ENCODE data around the gene ZNF408.

ZNF408 gene

GRCh38 chr11:46727952-46728658, 27.3 kb downstream of the ZNF408 start:
- DNase-seq (ENCODE audit: low spot score): no peak

DNA sequence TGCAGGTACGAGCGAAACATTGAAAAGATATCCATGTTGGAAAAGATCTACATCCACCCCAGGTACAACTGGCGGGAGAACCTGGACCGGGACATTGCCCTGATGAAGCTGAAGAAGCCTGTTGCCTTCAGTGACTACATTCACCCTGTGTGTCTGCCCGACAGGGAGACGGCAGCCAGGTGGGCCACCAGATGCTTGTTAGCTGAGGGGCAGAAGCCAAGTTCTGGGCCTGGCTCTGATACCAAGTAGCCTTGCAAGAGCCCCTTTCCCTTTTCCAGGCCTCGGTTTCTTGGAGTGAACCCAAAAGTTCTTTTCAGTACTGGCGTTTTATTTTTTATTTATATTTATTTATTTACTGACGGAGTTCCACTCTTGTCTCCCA, 27.8 kb downstream of the ZNF408 start:
- DNase-seq (ENCODE audit: low spot score): no peak

DNA sequence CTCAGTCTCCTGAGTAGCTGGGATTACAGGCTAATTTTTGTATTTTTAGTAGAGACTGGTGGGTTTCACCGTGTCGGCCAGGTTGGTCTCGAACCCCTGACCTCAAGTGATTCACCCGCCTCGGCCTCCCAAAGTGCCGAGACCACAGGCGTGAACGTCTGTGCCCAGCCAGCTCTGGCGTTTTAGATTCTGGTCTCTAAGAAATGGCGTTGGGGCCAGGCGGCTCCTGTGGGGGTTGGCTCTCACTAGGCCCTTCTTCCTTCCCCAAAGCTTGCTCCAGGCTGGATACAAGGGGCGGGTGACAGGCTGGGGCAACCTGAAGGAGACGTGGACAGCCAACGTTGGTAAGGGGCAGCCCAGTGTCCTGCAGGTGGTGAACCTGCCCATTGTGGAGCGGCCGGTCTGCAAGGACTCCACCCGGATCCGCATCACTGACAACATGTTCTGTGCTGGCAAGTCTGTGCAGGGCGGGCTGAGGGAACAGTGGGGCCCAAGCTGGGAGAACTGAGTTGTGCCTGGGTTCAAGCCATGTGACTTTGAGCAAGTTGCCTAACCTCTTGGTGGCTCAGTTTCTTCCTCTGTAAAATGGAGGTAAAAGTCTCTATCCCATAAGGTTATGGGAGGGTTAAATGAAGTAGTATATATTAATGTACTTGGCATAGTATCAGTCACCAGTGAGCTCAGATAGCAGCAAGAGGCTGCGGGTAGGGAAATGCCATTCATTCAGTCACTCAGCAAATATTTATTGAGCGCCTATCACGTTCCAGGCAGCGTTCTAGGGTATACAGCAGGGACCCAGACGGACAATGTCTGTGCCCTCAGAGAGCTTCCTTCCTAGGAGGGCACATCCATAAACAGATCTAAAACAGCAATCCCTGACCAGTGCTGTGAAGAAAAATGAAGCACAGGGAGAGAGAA, 28.5 kb downstream of the ZNF408 start:
- DNase-seq (ENCODE audit: low spot score): no peak

DNA sequence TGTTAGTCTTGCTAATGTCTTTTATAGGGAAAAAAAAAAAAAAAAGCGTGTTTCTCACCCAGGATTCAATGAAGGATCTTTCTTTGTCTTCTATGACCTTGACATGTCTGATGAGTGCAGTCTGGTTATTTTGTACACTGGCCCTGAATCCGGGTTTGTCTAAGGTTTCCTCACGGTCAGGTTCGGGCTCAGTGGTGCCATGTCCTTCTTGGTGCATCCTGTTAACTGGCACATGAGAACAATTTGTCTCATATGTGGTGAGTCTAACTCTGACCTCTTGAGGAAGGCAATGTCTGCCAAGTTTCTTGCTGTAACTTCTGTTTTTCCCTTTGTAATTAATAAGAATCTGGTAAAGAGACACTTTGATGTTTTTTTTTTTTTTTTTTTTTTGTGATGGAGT, 30.7 kb downstream of the ZNF408 start:
- DNase-seq (ENCODE audit: low spot score): no peak

- no peak for DNase-seq (ENCODE audit: low spot score)
Measured at GRCh38 chr11:46733234-46733633, 32.4 kb downstream of the ZNF408 start.

DNA sequence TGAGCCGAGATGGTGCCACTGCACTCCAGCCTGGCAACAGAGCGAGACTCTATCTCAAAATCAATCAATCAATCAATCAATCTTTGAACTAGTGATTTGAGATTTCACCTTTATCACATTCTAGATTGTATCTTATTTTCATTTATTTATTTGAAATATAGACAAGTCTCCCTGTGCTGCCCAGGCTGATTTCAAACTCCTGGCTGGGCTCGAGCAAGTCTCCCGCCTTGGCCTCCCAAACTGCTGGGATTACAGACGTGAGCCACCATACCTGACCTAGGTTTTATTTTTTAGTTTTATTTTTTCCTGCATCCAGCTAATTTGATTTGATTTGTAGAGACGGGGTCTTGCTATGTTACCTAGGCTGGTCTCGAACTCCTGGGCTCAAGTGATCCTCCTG, 35.3 kb downstream of the ZNF408 start:
- DNase-seq (ENCODE audit: low spot score): no peak

- DNase-seq (ENCODE audit: low spot score): peak; percentile 29
Measured at GRCh38 chr11:46736615-46737014, 35.8 kb downstream of the ZNF408 start.

DNA sequence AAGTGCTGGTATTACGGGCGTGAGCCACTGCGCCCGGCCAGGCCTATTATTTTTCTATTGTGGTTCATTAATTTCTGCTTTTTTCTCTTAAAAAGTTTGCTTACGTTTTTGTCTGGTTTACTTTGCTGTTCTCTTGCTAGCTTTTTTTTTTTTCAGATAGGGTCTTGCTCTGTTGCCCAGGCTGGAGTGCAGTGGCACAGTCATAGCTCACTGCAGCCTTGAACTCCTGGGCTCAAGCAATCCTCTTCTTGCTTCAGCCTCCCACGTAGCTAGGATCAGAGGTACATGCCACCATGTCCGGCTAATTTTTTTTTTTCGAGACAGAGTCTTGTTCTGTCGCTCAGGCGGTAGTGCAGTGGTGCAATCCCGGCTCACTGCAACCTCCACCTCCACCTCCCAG, 36.9 kb downstream of the ZNF408 start:
- no peak for DNase-seq (ENCODE audit: low spot score)

GRCh38 chr11:46738887-46739286, 38.1 kb downstream of the ZNF408 start:
- DNase-seq (ENCODE audit: low spot score): no peak

- DNase-seq (ENCODE audit: low spot score): no peak
Measured at GRCh38 chr11:46741600-46742484, 41.0 kb downstream of the ZNF408 start.

DNA sequence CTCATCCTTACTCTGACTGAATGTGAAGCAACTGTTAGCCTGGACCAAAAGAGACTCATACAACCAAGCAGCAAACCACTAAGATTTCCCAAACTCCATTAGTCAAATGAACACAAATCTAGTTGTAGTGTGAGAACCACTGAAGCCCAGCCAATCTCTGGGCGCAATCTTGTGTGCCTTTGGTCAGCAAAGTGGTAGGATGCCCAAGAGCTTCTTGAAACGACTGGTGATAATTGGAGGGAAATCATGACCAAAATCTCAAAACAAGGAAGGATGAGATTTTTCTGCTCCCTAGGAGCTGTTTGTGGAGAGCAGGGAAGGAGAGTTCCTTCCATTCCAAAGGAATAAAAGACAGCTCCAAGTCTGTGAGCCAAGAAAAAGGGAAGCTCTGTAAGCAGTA, 42.2 kb downstream of the ZNF408 start:
- DNase-seq (ENCODE audit: low spot score): no peak

GRCh38 chr11:46743693-46744339, 43.0 kb downstream of the ZNF408 start:
- DNase-seq (ENCODE audit: low spot score): no peak

- DNase-seq (ENCODE audit: low spot score): no peak
Measured at GRCh38 chr11:46745328-46745727, 44.5 kb downstream of the ZNF408 start.

DNA sequence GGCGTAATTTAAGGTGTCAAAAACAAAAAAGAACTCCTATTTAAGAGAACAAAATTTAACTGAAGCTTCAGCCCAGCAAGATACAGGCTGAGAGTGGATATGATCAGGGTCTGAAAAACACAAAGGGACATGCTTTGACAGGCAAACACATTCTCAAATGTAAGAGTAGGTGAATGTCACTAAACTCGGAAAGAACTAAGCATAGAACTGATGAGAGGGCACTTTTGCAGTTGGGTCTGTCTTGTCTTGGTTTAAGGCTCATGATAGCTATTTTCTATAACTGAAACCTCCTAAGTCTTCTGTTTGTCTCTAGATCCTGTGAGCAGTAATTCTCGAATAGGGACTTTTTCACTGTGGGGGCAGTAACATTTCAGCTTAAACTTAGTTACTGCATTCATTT, 45.2 kb downstream of the ZNF408 start:
- no peak for DNase-seq (ENCODE audit: low spot score)

GRCh38 chr11:46747150-46747549, 46.3 kb downstream of the ZNF408 start:
- no peak for DNase-seq (ENCODE audit: low spot score)
